ENCODE results near the gene ABHD17A. TPM values are rescaled to one million over a fixed set of nuclear protein-coding genes. Genes with fewer than 3 reads are reported as not detected.

The ABHD17A gene
- total RNA-seq, 1 donor from 2014 or later: 62.7 TPM

DNA sequence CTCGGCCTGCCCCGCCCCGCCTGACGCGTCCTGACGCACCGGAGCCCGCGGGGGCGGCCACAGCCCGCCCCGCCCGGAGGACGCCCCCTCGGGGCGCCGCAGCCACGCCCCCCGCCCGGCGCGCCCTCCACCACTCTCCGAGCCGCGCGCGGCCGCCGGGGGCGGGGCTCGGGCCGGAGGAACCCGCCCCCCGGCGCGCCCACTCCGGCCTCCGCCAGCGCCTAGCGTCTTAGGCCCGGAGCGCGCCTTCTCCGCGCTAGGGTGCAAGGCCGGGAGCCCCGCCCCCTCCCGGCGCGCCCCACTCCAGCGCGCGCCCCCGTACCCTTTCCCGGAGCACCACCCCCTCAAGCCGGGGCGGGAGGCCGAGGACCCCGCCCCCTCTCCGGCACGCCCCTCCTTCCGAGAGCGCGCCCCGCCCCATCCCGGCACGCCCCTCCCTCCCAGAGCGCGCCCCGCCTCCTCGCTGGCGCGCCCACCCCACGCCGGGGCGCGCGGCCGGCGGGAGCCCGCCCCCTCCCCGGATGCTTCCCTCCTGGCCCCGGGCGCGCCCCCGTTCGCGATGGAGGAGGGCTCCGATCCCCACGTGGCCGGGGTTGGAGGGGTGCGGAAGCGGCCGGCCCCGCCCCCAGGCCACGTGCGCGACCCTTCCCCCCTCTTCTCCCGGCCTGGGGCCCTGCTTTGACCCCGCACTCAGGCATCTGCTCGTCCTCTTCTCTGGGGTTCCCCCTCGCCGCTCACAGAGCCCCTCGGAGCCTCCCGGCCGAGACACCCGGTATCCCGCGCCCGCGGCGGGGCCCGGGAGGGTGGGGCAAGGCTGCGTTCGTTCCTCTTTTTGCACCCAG, 21.4 kb downstream of the ABHD17A start:
- DNase-seq: peak; percentile 96

- DNase-seq: no peak
Observed at GRCh38 chr19:1863328-1863637, 22.0 kb downstream of the ABHD17A start, which contains the start of gene KLF16. Gene KLF16, minus strand, starts transcription at chr19:1863579. Its CDS starts 82 bp downstream, at chr19:1863497.

DNA sequence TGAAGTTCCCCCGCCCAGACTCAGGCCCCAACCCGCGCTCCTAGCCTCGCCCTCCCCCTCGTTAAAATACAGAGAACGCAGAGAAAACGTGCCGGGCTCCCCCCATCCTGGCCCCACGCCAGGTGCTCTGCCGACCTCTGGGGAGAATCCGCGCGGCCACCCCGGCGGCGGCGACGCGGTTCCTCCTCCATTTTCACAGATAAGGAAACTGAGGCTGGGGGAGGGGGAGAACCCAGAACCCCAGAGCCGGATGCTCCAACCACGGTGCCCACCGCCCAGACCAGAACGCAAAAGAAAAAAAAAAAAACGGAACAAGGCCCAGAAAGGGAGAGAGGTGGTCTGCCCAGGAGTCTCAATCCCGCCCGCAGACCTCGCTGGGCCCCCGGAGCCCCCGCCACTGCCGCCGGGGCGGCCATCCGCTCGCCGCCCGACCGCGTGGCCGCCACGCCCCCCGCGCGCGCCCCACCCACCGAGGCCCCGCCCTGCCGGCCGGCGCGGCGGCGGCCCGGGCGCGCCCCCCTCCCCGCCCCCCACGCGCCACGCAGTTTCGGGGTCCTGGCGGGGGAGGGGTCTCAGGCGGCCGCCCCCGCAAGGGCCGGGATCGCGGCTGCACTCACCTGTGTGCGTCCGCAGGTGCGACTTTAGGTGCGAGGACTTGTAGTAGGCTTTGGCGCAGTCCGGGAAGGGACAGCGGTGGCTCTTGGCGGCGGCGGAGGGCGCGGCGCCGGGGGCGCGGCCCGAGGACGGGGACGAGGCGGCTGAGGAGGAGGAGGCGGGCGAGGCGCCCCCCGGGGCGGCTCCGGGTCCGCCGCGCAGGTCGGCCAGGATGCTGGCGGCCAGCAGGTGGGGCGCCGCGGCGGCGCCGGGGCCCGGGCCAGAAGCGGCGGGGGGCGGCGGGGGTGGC, 22.6 kb downstream of the ABHD17A start:
- no peak for DNase-seq

GRCh38 chr19:1862068-1862423, 23.2 kb downstream of the ABHD17A start:
- DNase-seq: no peak

DNA sequence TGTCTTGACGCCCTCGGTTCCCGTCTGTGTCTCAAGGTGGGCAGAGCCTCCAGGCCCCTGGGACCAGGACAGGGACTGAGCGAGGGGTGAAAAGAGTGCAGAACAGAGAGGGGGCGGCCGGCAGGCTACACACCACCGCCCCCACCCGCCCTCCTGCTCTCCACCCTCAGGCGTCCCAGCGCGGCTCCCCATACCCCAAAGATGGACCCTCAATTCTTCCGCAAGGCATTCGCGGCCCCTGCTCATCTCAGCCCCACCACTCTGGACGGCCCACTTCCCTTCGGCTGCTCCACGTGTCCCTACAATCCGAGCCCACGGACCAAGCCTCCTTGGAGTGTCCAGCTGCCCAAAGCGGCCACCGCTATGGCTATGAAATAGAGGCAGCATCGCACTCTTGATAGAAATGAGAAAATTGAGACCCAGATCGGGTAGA, 23.7 kb downstream of the ABHD17A start:
- no peak for DNase-seq

- DNase-seq: no peak
Observed at GRCh38 chr19:1860821-1861598, 24.3 kb downstream of the ABHD17A start.

GRCh38 chr19:1860042-1860775, 25.1 kb downstream of the ABHD17A start:
- DNase-seq: peak; percentile 95

DNA sequence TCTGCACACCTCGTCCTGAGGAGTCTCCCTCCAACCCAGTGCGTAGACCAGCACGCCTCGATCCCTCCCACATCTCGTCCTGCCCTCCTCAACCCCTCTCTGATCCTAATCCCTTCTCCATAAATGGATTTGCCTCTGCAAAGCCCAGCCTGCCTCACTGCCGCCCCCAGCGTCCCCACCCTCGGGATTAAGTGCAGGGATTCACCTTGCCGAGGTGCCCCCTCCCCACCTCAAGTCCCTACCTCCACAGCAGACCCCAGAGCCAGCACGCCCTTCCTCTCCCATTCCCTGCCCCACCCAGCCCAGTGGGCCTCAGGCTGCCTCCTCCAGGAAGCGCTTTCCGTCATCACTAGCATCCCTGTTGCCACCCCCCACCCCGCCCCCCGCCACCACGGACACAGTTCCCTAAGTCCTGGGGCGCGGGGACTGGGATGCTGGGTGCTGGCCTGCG, 25.9 kb downstream of the ABHD17A start:
- no peak for DNase-seq

GRCh38 chr19:1858412-1859081, 26.7 kb downstream of the ABHD17A start:
- no peak for DNase-seq

DNA sequence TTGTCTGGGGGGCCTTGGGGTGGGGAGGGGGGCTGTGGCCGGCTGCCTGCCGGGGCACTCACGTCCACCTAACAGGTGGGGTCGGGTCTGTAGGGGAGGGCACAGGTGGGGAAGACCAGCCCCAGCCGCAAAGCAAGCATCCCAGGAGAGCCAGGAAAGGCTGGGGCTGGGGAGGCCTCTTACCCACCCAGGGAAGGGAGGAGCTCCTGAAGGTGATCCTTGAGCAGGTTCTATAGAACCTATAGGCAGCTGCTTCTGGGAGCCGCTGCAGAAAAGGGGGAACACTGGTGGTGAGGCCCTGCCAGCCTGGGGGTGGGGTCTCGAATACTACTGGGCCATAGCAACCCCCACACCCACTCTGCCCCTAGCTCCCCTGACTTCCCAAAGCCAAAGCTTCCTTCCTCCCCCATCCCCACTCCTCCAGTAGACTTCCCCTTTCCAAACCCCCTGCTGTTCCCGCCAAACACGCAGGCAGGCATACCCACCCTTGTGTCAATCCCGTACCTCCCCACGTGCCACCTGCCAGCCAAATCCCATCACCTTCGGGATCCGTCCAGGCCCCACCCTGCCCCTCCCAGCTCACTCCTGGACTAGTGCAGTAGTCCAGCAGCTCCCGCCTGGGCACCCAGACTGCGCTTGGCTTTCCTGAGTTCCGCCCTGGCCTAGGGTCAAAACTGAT, 27.5 kb downstream of the ABHD17A start:
- no peak for DNase-seq

DNA sequence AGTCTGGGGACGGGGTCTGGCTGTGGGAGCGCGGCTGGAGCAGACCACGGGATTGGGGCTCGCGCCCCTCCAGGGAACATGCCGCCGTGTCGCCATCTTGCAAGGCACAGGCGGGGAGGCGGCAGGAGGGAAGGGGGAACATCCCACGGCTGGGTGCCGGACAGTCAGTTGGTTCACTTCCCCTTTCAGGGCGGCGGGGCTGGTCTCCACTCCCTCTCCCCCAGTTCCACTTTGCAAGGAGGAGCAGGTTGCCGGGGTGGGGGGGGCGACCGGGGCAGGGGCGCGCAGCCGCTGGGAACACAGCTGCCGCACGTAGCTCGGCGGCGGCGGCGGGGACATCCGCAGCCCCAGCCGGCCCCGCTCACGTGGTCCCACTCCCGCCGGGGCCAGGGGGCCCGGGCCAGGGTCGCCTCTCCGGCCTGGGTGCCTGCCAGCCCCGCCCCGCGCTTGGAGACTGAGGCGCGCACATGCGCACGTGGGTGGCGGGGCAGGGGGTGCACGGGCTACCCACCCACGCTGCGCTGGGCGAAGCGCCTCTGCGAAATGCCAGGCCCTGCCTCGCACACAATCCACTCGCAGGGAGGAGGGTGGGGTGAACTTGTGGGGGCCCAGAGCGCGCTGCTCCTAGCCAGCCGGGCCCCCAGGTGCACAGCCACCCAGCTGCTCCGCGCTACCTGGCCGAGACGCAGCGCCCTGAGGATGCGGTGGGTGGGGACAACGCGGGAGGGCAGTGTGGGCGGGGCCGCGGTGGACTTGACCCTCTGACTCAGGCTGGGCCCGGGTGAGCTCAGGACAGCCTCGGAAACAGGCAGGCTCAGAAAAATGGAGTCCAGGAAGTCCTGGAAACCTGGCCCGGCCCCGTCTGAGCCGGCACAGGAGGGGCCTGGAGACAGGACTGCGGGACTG, 28.3 kb downstream of the ABHD17A start:
- DNase-seq: peak; percentile 87

DNA sequence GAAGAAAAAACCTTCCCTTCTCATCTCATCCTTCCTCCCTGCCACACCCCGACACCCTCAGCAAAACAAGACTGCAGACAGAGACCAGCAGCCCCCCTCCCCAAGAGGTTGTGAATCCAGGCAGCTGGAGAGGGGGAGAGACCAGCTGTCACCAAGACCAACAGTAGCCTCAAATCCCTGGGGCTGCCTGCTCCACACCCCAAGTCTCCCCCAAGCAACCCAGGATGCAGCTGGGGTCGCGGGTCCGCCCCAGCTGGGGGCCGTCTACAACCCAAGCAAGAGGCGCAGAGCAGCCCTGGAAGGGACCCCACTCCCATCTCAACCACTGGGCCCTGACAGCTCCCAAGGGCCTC, 29.0 kb downstream of the ABHD17A start:
- peak; percentile 73 for DNase-seq

GRCh38 chr19:1855828-1856255, 29.5 kb downstream of the ABHD17A start:
- no peak for DNase-seq

DNA sequence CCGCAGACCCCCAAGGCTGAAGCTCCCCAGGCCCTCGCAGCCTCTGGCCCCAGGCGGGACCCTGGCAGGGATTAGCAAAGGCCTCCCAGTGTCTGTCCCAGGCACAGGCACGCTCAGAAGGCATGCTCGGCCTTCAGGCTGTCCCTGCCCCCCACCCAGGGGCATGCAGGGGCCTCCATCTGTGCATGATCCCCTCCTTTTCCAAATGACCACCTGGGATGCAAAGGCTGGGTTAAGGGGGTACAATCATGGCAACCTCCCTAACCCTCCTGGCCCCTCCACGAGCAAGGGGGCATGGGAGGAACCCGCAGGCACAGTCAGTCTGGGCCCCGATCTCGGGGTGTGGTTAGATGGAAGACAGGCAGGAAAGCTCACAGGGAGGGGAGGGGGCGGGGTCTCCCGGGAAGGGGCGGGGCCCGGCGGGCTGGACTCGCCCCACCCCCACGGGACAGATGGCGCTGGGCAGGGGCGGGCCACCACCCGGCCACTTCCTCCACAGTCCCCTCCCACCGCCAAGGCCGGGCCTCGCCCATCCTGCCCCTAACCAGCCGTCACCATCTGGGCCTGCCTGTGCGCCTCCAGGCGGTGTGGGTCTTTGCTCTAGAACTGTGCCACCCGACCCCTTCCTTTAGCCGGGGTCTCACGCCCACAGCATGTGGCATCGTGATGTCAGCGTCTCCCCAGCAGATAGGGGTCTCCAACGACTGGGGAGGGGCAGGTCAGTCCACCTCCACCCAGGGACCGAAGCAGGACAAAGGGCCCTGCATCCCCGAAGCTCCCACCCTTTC, 30.1 kb downstream of the ABHD17A start:
- DNase-seq: peak; percentile 97

- peak; percentile 82 for DNase-seq
Observed at GRCh38 chr19:1854542-1855039, 30.7 kb downstream of the ABHD17A start.

DNA sequence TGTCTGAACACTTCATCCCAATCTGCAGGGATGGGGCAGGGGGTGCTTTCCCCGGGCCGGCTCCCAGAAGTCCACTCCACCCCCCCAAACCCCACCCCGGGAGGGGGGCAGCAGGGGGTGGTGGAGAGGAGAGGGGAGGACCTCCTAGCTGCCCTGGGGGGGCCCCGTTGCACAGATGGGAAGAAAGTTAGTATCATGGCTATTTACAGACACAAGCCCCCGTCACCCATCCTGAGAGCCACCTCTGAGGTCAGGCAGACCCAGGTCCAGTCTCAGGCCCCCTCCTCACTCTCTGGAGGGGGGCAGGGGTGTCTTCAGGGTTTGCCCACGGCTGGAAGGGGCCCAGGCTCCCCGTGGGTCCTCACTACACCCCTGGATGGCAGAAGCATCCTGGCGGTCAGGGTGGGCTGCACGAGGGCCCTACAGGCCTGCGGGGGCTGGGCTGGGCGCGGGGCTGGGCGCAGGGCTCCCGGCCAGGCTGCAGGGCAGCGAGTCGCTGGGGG, 31.2 kb downstream of the ABHD17A start:
- DNase-seq: no peak

DNA sequence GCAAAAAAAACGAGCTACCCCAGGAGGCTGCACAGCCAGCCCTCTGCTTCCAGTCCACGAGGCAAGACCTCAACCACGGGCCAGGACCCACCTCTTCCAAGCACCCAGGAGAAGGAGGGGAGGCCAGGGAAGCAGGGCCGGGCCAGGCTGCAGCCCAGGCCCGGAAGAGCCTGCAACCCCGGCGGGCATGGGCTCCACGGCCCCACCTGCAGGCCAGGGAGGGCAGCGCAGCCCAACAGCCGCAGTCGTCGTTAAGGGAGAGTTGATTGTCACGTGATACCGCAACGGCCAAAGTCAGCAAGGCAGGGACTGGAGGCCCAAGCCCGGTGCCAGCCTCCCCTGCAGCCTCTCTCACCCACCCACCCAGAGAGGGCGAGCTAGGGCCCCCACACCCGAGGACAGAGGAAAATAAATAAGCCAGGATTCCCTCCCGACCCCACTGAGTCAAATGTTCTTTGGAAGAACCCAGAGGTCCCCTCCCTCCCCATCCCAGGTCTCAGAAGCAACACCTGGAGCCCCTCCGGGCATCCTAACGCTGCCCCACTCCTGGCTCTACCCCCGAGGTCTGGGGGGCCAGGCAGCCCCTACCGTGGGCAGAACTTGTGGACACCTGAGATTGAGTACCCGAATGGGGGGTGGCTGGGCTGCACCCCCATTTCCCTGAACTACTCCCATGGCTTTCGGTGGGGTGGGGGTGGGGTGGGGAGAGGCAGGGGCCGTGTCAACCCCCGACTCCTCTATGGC, 31.8 kb downstream of the ABHD17A start:
- DNase-seq: peak; percentile 74
